Adipocyte (in vitro differentiated cells): ENCODE results near the gene GAD1.

Source experiments
- DNase-seq: peaks from one replicate; pipeline ENCODE4 v3.0.0-alpha.2; 2015; ENCODE audit warnings: low read depth
- H3K27me3 ChIP-seq: replicated peaks from 2 replicates; pipeline ENCODE4 v1.7.0; 2013; ENCODE audit warnings: mild to moderate bottlenecking, low read length, moderate library complexity; ENCODE audit not compliant: control insufficient read depth, insufficient read depth
- H3K36me3 ChIP-seq: 2 replicates; pipeline ENCODE4 v1.7.0; 2013; ENCODE audit warnings: low read length, mild to moderate bottlenecking, moderate library complexity; ENCODE audit not compliant: control insufficient read depth, insufficient read depth, severe bottlenecking
- H3K4me1 ChIP-seq: 2 replicates; pipeline ENCODE4 v1.7.0; 2013; ENCODE audit warnings: mild to moderate bottlenecking, low read length, moderate library complexity; ENCODE audit not compliant: control insufficient read depth, insufficient read depth
- H3K4me3 ChIP-seq: 2 replicates; pipeline ENCODE4 v1.7.0; 2013; ENCODE audit warnings: mild to moderate bottlenecking, low read length, moderate library complexity
- H3K9ac ChIP-seq: 2 replicates; pipeline ENCODE4 v1.7.0; 2013; ENCODE audit warnings: mild to moderate bottlenecking, low read length, moderate library complexity
- H3K9me3 ChIP-seq: 2 replicates; pipeline ENCODE4 v1.7.0; 2013; ENCODE audit warnings: mild to moderate bottlenecking, low read length, moderate library complexity; ENCODE audit not compliant: control insufficient read depth

GAD1 gene

GRCh38 chr2:170816504-170817092, at the start of gene GAD1:
Gene GAD1 (plus strand): TSS chr2:170816887. CDS start chr2:170818592, 1,705 bp downstream.
- H3K9ac ChIP-seq: no peak within 1 kb of the TSS
- H3K27me3 ChIP-seq: peaks cover 75% of the 10 kb centered on the region
- H3K4me3 ChIP-seq: peak within 1 kb of the TSS; percentile 63
- H3K9me3 ChIP-seq: no peaks in the 10 kb centered on the region
- peaks cover 17% of the 10 kb centered on the region for H3K4me1 ChIP-seq
- DNase-seq: peak; percentile 53
- no peaks in the 10 kb centered on the region for H3K36me3 ChIP-seq

- peak within 1 kb of the TSS; percentile 96 for H3K4me3 ChIP-seq
- peak; percentile 70 for DNase-seq
- peak within 1 kb of the TSS; percentile 87 for H3K9ac ChIP-seq
- H3K27me3 ChIP-seq: no peaks in the 10 kb centered on the region
- no peaks in the 10 kb centered on the region for H3K36me3 ChIP-seq
- no peaks in the 10 kb centered on the region for H3K4me1 ChIP-seq
- no peaks in the 10 kb centered on the region for H3K9me3 ChIP-seq
Observed at GRCh38 chr2:170770008-170770605, 46.6 kb upstream of the GAD1 start, which contains the start of gene ERICH2. Gene ERICH2 (plus strand): TSS chr2:170770378. CDS start chr2:170770682, 304 bp downstream.

GRCh38 chr2:170770606-170771420, 45.9 kb upstream of the GAD1 start:
- peak overlapping the region; percentile 87 for H3K9ac ChIP-seq
- H3K4me1 ChIP-seq: no peaks in the 10 kb centered on the region
- DNase-seq: peak; percentile 84
- H3K36me3 ChIP-seq: no peaks in the 10 kb centered on the region
- H3K9me3 ChIP-seq: no peaks in the 10 kb centered on the region
- H3K27me3 ChIP-seq: no peaks in the 10 kb centered on the region
- peak overlapping the region; percentile 96 for H3K4me3 ChIP-seq

GRCh38 chr2:170771421-170771937, 45.2 kb upstream of the GAD1 start:
- peak; percentile 41 for DNase-seq
- Histone ChIP-seq H3K36me3 (no peaks in the 10 kb centered on the region), H3K9me3 (no peaks in the 10 kb centered on the region), H3K27me3 (no peaks in the 10 kb centered on the region), H3K4me1 (no peaks in the 10 kb centered on the region), H3K9ac (peak overlapping the region; percentile 87), H3K4me3 (peak overlapping the region; percentile 91)

- H3K9ac ChIP-seq: no peak overlapping the region
- peak overlapping the region; percentile 91 for H3K4me3 ChIP-seq
- DNase-seq: no peak
- no peaks in the 10 kb centered on the region for H3K27me3 ChIP-seq
- no peaks in the 10 kb centered on the region for H3K9me3 ChIP-seq
- H3K36me3 ChIP-seq: no peaks in the 10 kb centered on the region
- H3K4me1 ChIP-seq: no peaks in the 10 kb centered on the region
Observed at GRCh38 chr2:170772295-170772694, 44.4 kb upstream of the GAD1 start.

GRCh38 chr2:170774074-170774473, 42.6 kb upstream of the GAD1 start:
- no peaks in the 10 kb centered on the region for H3K9me3 ChIP-seq
- H3K27me3 ChIP-seq: no peaks in the 10 kb centered on the region
- no peak for DNase-seq
- no peaks in the 10 kb centered on the region for H3K4me1 ChIP-seq
- H3K9ac ChIP-seq: no peak overlapping the region
- H3K4me3 ChIP-seq: no peak overlapping the region
- no peaks in the 10 kb centered on the region for H3K36me3 ChIP-seq

- Histone ChIP-seq H3K9me3 (no peaks in the 10 kb centered on the region), H3K27me3 (no peaks in the 10 kb centered on the region), H3K4me3 (no peak overlapping the region), H3K4me1 (no peaks in the 10 kb centered on the region), H3K36me3 (no peaks in the 10 kb centered on the region), H3K9ac (no peak overlapping the region)
- DNase-seq: no peak
Observed at GRCh38 chr2:170778900-170779299, 37.8 kb upstream of the GAD1 start.

- no peaks in the 10 kb centered on the region for H3K36me3 ChIP-seq
- no peak overlapping the region for H3K9ac ChIP-seq
- DNase-seq: no peak
- no peaks in the 10 kb centered on the region for H3K27me3 ChIP-seq
- no peak overlapping the region for H3K4me3 ChIP-seq
- H3K4me1 ChIP-seq: no peaks in the 10 kb centered on the region
- no peaks in the 10 kb centered on the region for H3K9me3 ChIP-seq
Observed at GRCh38 chr2:170779304-170779703, 37.4 kb upstream of the GAD1 start.

- H3K4me3 ChIP-seq: no peak overlapping the region
- no peaks in the 10 kb centered on the region for H3K27me3 ChIP-seq
- H3K9ac ChIP-seq: no peak overlapping the region
- H3K9me3 ChIP-seq: peaks cover 5% of the 10 kb centered on the region
- H3K36me3 ChIP-seq: no peaks in the 10 kb centered on the region
- H3K4me1 ChIP-seq: no peaks in the 10 kb centered on the region
- no peak for DNase-seq
Observed at GRCh38 chr2:170782673-170783072, 34.0 kb upstream of the GAD1 start.

GRCh38 chr2:170783549-170783948, 33.1 kb upstream of the GAD1 start:
- Histone ChIP-seq H3K27me3 (no peaks in the 10 kb centered on the region), H3K9me3 (peaks cover 5% of the 10 kb centered on the region), H3K36me3 (no peaks in the 10 kb centered on the region), H3K4me1 (no peaks in the 10 kb centered on the region), H3K9ac (no peak overlapping the region), H3K4me3 (no peak overlapping the region)
- DNase-seq: no peak

- Histone ChIP-seq H3K9ac (no peak overlapping the region), H3K4me3 (no peak overlapping the region), H3K4me1 (no peaks in the 10 kb centered on the region), H3K9me3 (no peaks in the 10 kb centered on the region), H3K27me3 (peaks cover 8% of the 10 kb centered on the region), H3K36me3 (no peaks in the 10 kb centered on the region)
- DNase-seq: no peak
Observed at GRCh38 chr2:170798996-170799395, 17.7 kb upstream of the GAD1 start.
